Stimulated activated effector memory CD8-positive, alpha-beta T cell treated with anti-CD3 and anti-CD28 coated beads, Interleukin-12 subunit alpha, Interleukin-12 subunit beta, amount 100 ng/mL, for 72 hours (primary cell): ENCODE measurements around the gene AKTIP.
"Not testable (repeated sequence)": the region's sequence is repeated elsewhere in the genome, so short reads cannot be mapped to it uniquely, and the experiment has no call there.

ENCODE experiments used
- ATAC-seq: fragments of 150-1000 bp; cut with Tn5 transposase; 2 replicates; pipeline ENCODE4 v1.10.0; 2021
- DNase-seq, 2 donors: peaks; one replicate each; pipeline ENCODE4 v3.0.0; 2021 to 2022; ENCODE audit warnings: low spot score in 2 of 2
- H3K27ac Mint-ChIP-seq: one replicate; pipeline ENCODE4 v1.8.0; 2022; ENCODE audit warnings: mild to moderate bottlenecking, mixed read lengths
- H3K36me3 Mint-ChIP-seq: one replicate; pipeline ENCODE4 v1.8.0; 2022; ENCODE audit warnings: mild to moderate bottlenecking, mixed read lengths
- H3K4me1 Mint-ChIP-seq: one replicate; pipeline ENCODE4 v1.8.0; 2022; ENCODE audit warnings: mixed read lengths
- H3K4me3 Mint-ChIP-seq: one replicate; pipeline ENCODE4 v1.8.0; 2022; ENCODE audit warnings: mild to moderate bottlenecking, mixed read lengths
- H3K9me3 Mint-ChIP-seq: one replicate; pipeline ENCODE4 v1.8.0; 2022; ENCODE audit warnings: mixed read lengths

AKTIP gene

GRCh38 chr16:53502331-53503269, at the start of gene AKTIP:
AKTIP (minus strand) TSS chr16:53503209; CDS start chr16:53500259, 2,950 bp downstream.
- DNase-seq (no peak), ATAC-seq (peak; percentile 43)
- peaks cover 34% of the 10 kb centered on the region for H3K4me1 Mint-ChIP-seq
- H3K9me3 Mint-ChIP-seq: no peaks in the 10 kb centered on the region
- H3K4me3 Mint-ChIP-seq: peak within 1 kb of the TSS; percentile 94
- H3K36me3 Mint-ChIP-seq: peaks cover 25% of the 10 kb centered on the region
- peak within 1 kb of the TSS; percentile 96 for H3K27ac Mint-ChIP-seq

- ATAC-seq (peak; percentile 84), DNase-seq (peak; percentile 31 to 67)
- Mint-ChIP-seq H3K27ac (no peak overlapping the region), H3K9me3 (no peaks in the 10 kb centered on the region), H3K4me3 (no peak overlapping the region), H3K36me3 (peaks cover 6% of the 10 kb centered on the region), H3K4me1 (peaks cover 14% of the 10 kb centered on the region)
Observed at GRCh38 chr16:53549970-53550690, 47.1 kb upstream of the AKTIP start.

- DNase-seq (no peak), ATAC-seq (no peak)
- Mint-ChIP-seq H3K4me3 (no peak overlapping the region), H3K9me3 (no peaks in the 10 kb centered on the region), H3K36me3 (peaks cover 6% of the 10 kb centered on the region), H3K4me1 (peaks cover 20% of the 10 kb centered on the region), H3K27ac (no peak overlapping the region)
Observed at GRCh38 chr16:53546988-53547391, 44.0 kb upstream of the AKTIP start.

- DNase-seq (no peak), ATAC-seq (no peak)
- H3K9me3 Mint-ChIP-seq: no peaks in the 10 kb centered on the region
- peaks cover 15% of the 10 kb centered on the region for H3K4me1 Mint-ChIP-seq
- H3K27ac Mint-ChIP-seq: no peak overlapping the region
- H3K36me3 Mint-ChIP-seq: no peaks in the 10 kb centered on the region
- H3K4me3 Mint-ChIP-seq: peak overlapping the region; percentile 19
Observed at GRCh38 chr16:53545433-53545832, 42.4 kb upstream of the AKTIP start.

- no peaks in the 10 kb centered on the region for H3K36me3 Mint-ChIP-seq
- DNase-seq: no peak
- H3K9me3 Mint-ChIP-seq: no peaks in the 10 kb centered on the region
- H3K4me3 Mint-ChIP-seq: no peak overlapping the region
- ATAC-seq: no peak
- peak overlapping the region; percentile 43 for H3K27ac Mint-ChIP-seq
- peaks cover 28% of the 10 kb centered on the region for H3K4me1 Mint-ChIP-seq
Observed at GRCh38 chr16:53542283-53542682, 39.3 kb upstream of the AKTIP start.

GRCh38 chr16:53541326-53541725, 38.3 kb upstream of the AKTIP start:
- ATAC-seq (no peak), DNase-seq (no peak)
- peaks cover 34% of the 10 kb centered on the region for H3K4me1 Mint-ChIP-seq
- H3K27ac Mint-ChIP-seq: no peak overlapping the region
- no peak overlapping the region for H3K4me3 Mint-ChIP-seq
- no peaks in the 10 kb centered on the region for H3K9me3 Mint-ChIP-seq
- no peaks in the 10 kb centered on the region for H3K36me3 Mint-ChIP-seq

- H3K36me3 Mint-ChIP-seq, H3K9me3 Mint-ChIP-seq, DNase-seq, ATAC-seq, H3K27ac Mint-ChIP-seq, H3K4me3 Mint-ChIP-seq: not testable (repeated sequence)
- peaks cover 42% of the 10 kb centered on the region for H3K4me1 Mint-ChIP-seq
Observed at GRCh38 chr16:53539759-53540718, 37.0 kb upstream of the AKTIP start.

GRCh38 chr16:53539346-53539745, 36.3 kb upstream of the AKTIP start:
- H3K9me3 Mint-ChIP-seq, H3K27ac Mint-ChIP-seq, DNase-seq, ATAC-seq, H3K36me3 Mint-ChIP-seq, H3K4me3 Mint-ChIP-seq: not testable (repeated sequence)
- H3K4me1 Mint-ChIP-seq: peaks cover 44% of the 10 kb centered on the region

- Mint-ChIP-seq H3K4me3 (no peak overlapping the region), H3K27ac (peak overlapping the region; percentile 59), H3K9me3 (no peaks in the 10 kb centered on the region), H3K4me1 (peaks cover 50% of the 10 kb centered on the region), H3K36me3 (no peaks in the 10 kb centered on the region)
- no peak for DNase-seq
- no peak for ATAC-seq
Observed at GRCh38 chr16:53537626-53538025, 34.6 kb upstream of the AKTIP start.

- Mint-ChIP-seq H3K4me3 (peak overlapping the region; percentile 32), H3K27ac (peak overlapping the region; percentile 65), H3K36me3 (no peaks in the 10 kb centered on the region), H3K9me3 (no peaks in the 10 kb centered on the region), H3K4me1 (peaks cover 58% of the 10 kb centered on the region)
- ATAC-seq (no peak), DNase-seq (no peak)
Observed at GRCh38 chr16:53534206-53534605, 31.2 kb upstream of the AKTIP start.

GRCh38 chr16:53530741-53531140, 27.7 kb upstream of the AKTIP start:
- H3K4me3 Mint-ChIP-seq: no peak overlapping the region
- ATAC-seq: no peak
- no peak overlapping the region for H3K27ac Mint-ChIP-seq
- no peaks in the 10 kb centered on the region for H3K9me3 Mint-ChIP-seq
- H3K36me3 Mint-ChIP-seq: no peaks in the 10 kb centered on the region
- peaks cover 32% of the 10 kb centered on the region for H3K4me1 Mint-ChIP-seq
- DNase-seq: no peak

- Mint-ChIP-seq H3K4me3 (no peak overlapping the region), H3K9me3 (no peaks in the 10 kb centered on the region)
Observed at GRCh38 chr16:53530046-53530445, 27.0 kb upstream of the AKTIP start.

GRCh38 chr16:53529513-53529912, 26.5 kb upstream of the AKTIP start:
- no peak for DNase-seq
- Mint-ChIP-seq H3K36me3 (no peaks in the 10 kb centered on the region), H3K27ac (no peak overlapping the region), H3K9me3 (no peaks in the 10 kb centered on the region), H3K4me3 (no peak overlapping the region), H3K4me1 (peaks cover 19% of the 10 kb centered on the region)
- ATAC-seq: no peak

More at GRCh38 chr16:53530046-53530445, 27.0 kb upstream of the AKTIP start:
- Mint-ChIP-seq H3K36me3 (no peaks in the 10 kb centered on the region), H3K27ac (no peak overlapping the region), H3K4me1 (peaks cover 25% of the 10 kb centered on the region)
- DNase-seq (no peak), ATAC-seq (no peak)

GRCh38 chr16:53528797-53529196, 25.8 kb upstream of the AKTIP start:
- Mint-ChIP-seq H3K36me3 (no peaks in the 10 kb centered on the region), H3K27ac (no peak overlapping the region), H3K4me1 (peaks cover 14% of the 10 kb centered on the region), H3K9me3 (no peaks in the 10 kb centered on the region), H3K4me3 (no peak overlapping the region)
- DNase-seq (no peak), ATAC-seq (no peak)
